ENCODE data around the gene SLC51B. TPM values are rescaled to one million over a fixed set of nuclear protein-coding genes. Genes with fewer than 3 reads are reported as not detected.
"Not testable (repeated sequence)": the region's sequence is repeated elsewhere in the genome, so short reads cannot be mapped to it uniquely, and the experiment has no call there.

The SLC51B gene
- total RNA-seq, 1 experiment from 2014 or later: not detected

DNA sequence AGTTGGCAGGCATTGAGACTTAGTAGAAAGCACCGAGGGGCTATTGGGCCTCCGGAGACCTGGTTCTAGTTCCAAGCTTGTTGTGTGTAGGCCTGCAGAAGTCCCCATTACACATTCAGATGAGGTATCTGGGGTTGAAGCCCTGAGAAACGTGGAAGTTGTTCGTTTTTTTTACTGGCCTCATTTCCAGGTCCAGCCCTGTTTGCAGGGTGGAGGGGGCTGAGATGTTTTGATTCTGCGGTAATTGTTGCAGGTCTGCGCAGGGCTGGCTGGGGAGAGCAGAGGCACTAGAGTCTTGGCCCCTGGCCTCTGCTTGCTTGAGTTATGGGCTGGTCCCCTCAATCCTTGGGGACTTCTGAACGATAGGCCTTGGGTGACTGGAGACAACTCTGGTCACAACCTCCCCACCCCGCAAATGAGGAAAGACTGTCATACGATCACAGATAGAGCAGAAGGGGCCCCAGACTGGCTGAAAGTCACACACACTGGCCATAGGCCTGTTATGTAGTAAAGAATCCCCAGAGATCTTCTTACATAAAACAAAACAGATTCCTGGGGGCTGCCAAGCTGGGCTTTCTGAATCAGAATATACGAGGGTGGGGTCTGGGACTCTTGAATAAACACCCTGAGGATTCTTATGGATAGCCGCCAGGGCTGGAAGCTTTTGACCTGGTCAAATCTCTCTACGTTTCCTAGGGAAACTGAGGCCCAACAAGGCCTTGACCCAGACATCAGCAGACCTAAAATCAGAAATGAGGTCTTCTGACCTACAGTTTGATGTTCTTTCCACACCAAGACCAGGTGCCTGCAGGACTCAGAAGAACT is 47.0 kb downstream of the SLC51B start:
- Histone ChIP-seq H3K27ac (ENCODE audit: low read length) (no peak overlapping the region), H2AFZ (ENCODE audit: low read length) (no peak overlapping the region), H3K27me3 (ENCODE audit: low read length) (no peaks in the 10 kb centered on the region), H3K4me2 (ENCODE audit: low read depth, low read length, poor library complexity, severe bottlenecking) (no peak overlapping the region), H3K36me3 (ENCODE audit: insufficient read depth, low read length) (no peaks in the 10 kb centered on the region), H3K9me2 (replicated peaks; ENCODE audit: insufficient read depth, low read length) (no peaks in the 10 kb centered on the region), H3K4me1 (ENCODE audit: low read length) (no peaks in the 10 kb centered on the region), H3K9me3 (ENCODE audit: low read length) (no peaks in the 10 kb centered on the region), H3K9ac (ENCODE audit: low read length) (no peak overlapping the region), H4K20me1 (ENCODE audit: insufficient read depth, low read depth, low read length) (no peaks in the 10 kb centered on the region), H3K79me2 (ENCODE audit: low read length) (no peaks in the 10 kb centered on the region), H3K4me3 (ENCODE audit: low read length) (no peak overlapping the region)
- DNase-seq: no peak

DNA sequence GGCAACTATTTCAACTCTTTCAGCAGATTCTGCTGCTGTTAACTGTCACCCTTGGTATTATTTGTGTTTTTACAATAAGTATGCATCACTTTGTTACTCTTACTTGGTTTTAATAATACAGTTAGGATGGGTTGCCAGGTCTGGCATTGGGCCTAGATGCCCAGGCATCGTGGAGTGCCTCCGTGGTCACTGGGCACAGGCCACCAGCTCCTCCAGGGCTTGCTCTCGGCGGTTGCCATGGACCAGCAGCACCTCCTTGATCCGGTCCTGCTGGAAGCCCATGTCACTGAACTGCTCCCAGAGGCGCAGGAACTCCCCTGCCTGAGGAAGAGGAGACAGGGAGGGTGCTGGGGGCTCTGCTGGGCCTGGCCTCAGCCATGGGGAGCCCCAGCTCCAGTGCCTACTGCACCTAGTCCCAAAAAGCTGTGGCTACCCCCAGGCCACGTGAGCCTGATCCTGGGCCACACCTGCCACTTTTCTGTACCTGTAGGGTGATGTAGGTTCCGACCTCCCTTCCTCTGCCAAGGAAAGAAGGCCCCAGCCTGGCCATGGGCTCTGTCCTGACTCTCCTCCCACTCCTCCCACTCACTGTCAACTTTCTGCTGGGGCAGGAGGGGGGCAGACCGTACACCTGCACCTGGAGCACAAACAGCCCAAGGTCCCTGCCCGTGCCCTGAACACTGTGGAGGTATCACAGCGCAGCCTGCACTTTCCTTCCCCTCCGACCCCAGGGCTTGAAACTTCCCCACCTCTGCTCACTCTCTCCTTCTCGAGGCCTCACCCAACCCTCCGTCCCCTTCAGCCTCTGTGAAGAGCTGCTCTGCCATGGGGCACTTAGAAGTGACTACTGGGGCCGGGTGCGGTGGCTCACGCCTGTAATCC is 48.0 kb downstream of the SLC51B start:
- no peak overlapping the region for H3K4me2 ChIP-seq (ENCODE audit: low read depth, low read length, poor library complexity, severe bottlenecking)
- no peaks in the 10 kb centered on the region for H3K9me3 ChIP-seq (ENCODE audit: low read length)
- DNase-seq: no peak
- H3K4me3 ChIP-seq (ENCODE audit: low read length): no peak overlapping the region
- no peaks in the 10 kb centered on the region for H4K20me1 ChIP-seq (ENCODE audit: insufficient read depth, low read depth, low read length)
- H3K79me2 ChIP-seq (ENCODE audit: low read length): no peaks in the 10 kb centered on the region
- no peaks in the 10 kb centered on the region for H3K27me3 ChIP-seq (ENCODE audit: low read length)
- H3K9ac ChIP-seq (ENCODE audit: low read length): no peak overlapping the region
- H3K36me3 ChIP-seq (ENCODE audit: insufficient read depth, low read length): no peaks in the 10 kb centered on the region
- no peak overlapping the region for H3K27ac ChIP-seq (ENCODE audit: low read length)
- no peaks in the 10 kb centered on the region for H3K9me2 ChIP-seq (replicated peaks; ENCODE audit: insufficient read depth, low read length)
- H3K4me1 ChIP-seq (ENCODE audit: low read length): no peaks in the 10 kb centered on the region
- no peak overlapping the region for H2AFZ ChIP-seq (ENCODE audit: low read length)

DNA sequence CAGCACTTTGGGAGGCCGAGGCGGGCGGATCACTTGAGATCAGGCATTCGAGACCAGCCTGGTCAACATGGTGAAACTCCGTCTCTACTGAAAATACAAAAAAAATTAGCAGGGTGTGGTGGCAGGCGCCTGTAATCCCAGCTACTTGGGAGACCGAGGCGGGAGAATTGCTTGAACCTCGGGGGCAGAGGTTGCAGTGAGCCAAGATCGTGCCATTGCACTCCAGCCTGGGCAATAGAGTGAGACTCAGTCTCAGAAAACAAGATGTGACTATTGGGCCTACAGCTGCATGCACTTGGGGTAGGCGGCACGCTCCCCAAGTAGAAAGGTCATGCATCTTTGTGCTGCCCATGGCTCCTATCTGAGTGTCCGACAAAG is 48.6 kb downstream of the SLC51B start:
- not testable (repeated sequence) for H3K9ac ChIP-seq (ENCODE audit: low read length); H3K4me3 ChIP-seq (ENCODE audit: low read length); H4K20me1 ChIP-seq (ENCODE audit: insufficient read depth, low read depth, low read length); H3K4me1 ChIP-seq (ENCODE audit: low read length); DNase-seq; H3K9me2 ChIP-seq (replicated peaks; ENCODE audit: insufficient read depth, low read length); H3K27ac ChIP-seq (ENCODE audit: low read length); H3K9me3 ChIP-seq (ENCODE audit: low read length); H3K36me3 ChIP-seq (ENCODE audit: insufficient read depth, low read length); H3K4me2 ChIP-seq (ENCODE audit: low read depth, low read length, poor library complexity, severe bottlenecking); H3K27me3 ChIP-seq (ENCODE audit: low read length); H2AFZ ChIP-seq (ENCODE audit: low read length); H3K79me2 ChIP-seq (ENCODE audit: low read length)

DNA sequence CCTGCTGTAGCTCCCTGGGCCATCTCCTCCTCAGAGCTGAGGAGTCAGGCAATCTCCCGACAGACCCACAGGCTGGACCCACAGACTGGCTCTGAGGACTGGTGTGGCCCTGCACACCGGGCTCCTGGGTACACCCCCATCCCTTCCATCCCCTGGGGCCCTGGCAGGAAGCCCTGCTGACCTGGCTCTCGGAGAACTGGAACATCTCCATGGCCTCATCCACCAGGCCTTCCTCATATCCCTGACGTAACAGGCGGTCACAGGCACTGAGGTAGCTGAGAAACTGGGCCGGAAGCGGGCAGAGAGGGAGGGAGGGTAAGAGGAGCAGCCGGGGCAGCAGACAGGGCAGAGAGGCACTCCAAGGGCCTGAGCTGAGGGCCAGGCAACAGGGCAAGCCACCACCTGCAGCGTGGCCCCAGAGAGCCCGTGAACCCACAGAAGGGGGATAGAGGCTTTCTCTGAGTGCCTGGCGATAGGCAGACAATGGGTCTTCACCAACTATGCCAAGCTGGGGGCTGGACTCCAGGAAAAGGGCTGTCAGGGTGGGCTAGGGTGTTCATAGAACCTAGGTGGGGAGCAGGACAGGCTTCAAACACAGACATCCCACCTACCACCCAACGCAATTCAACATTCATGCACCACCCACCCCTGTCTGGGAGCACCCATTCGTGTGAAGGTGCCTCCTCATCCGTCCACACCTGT is 49.3 kb downstream of the SLC51B start:
- no peaks in the 10 kb centered on the region for H3K9me2 ChIP-seq (replicated peaks; ENCODE audit: insufficient read depth, low read length)
- no peak overlapping the region for H3K27ac ChIP-seq (ENCODE audit: low read length)
- H3K4me1 ChIP-seq (ENCODE audit: low read length): no peaks in the 10 kb centered on the region
- no peak overlapping the region for H3K9ac ChIP-seq (ENCODE audit: low read length)
- no peak overlapping the region for H3K4me2 ChIP-seq (ENCODE audit: low read depth, low read length, poor library complexity, severe bottlenecking)
- no peaks in the 10 kb centered on the region for H3K27me3 ChIP-seq (ENCODE audit: low read length)
- no peak for DNase-seq
- H2AFZ ChIP-seq (ENCODE audit: low read length): no peak overlapping the region
- no peaks in the 10 kb centered on the region for H3K9me3 ChIP-seq (ENCODE audit: low read length)
- no peaks in the 10 kb centered on the region for H4K20me1 ChIP-seq (ENCODE audit: insufficient read depth, low read depth, low read length)
- H3K79me2 ChIP-seq (ENCODE audit: low read length): no peaks in the 10 kb centered on the region
- H3K4me3 ChIP-seq (ENCODE audit: low read length): no peak overlapping the region
- H3K36me3 ChIP-seq (ENCODE audit: insufficient read depth, low read length): peaks cover 1% of the 10 kb centered on the region

DNA sequence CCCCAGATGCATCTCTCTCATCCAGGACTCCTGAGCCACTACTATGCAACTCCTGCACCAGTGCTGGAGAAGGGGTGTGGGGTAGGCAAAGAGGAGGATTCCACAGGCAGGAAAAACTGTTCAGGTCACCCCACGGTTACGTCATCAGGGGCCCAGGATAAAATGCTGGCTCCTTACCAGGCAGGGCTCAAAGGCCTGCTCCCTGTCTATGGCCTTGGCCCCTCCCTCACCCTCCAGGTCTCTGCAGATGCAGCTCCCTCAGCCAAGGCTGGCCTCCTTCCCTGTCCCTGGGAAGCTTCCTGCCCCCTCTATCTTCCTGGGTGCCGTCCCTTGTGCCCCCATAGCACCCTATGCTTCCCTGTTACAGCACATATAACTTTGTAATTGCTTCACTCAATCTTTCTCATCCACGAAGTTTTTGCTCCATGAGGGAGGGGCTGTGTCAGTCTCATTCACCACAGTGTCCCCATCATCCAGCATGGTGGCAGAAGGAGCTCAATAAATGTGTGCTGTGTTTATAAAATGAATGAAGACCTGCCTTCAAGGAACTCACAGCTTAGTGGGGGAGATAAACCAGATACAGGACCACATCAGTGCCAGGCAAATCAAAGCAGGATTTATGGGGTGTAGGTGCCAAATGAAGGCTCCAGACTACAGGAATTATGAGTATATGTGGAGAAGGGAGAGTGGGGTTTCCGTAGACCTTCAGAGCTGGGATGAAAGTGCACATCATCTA is 50.0 kb downstream of the SLC51B start:
- Histone ChIP-seq H3K27me3 (ENCODE audit: low read length) (no peaks in the 10 kb centered on the region), H3K27ac (ENCODE audit: low read length) (no peak overlapping the region), H4K20me1 (ENCODE audit: insufficient read depth, low read depth, low read length) (no peaks in the 10 kb centered on the region), H3K9me3 (ENCODE audit: low read length) (no peaks in the 10 kb centered on the region), H2AFZ (ENCODE audit: low read length) (no peak overlapping the region), H3K9me2 (replicated peaks; ENCODE audit: insufficient read depth, low read length) (no peaks in the 10 kb centered on the region), H3K9ac (ENCODE audit: low read length) (no peak overlapping the region), H3K36me3 (ENCODE audit: insufficient read depth, low read length) (peaks cover 3% of the 10 kb centered on the region), H3K79me2 (ENCODE audit: low read length) (no peaks in the 10 kb centered on the region), H3K4me3 (ENCODE audit: low read length) (no peak overlapping the region), H3K4me1 (ENCODE audit: low read length) (no peaks in the 10 kb centered on the region), H3K4me2 (ENCODE audit: low read depth, low read length, poor library complexity, severe bottlenecking) (no peak overlapping the region)
- DNase-seq: no peak

DNA sequence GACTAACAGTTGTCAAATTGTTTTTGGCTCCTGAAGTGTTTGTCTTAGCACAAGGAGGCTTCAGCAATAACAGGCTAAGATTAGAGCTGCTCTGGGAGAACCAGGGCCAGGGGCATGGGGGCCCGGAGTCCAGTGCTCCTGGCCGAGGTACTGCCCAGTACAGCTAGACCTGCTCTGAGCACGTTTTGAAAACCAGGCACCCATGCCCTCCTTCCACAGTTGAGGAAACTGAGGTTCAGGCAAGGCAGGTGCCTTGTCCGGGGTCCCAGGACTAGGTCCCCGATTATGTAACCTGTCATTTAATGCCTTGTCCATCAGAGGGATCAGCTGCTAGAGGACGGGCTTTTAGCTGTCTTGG is 50.5 kb downstream of the SLC51B start:
- DNase-seq: no peak

DNA sequence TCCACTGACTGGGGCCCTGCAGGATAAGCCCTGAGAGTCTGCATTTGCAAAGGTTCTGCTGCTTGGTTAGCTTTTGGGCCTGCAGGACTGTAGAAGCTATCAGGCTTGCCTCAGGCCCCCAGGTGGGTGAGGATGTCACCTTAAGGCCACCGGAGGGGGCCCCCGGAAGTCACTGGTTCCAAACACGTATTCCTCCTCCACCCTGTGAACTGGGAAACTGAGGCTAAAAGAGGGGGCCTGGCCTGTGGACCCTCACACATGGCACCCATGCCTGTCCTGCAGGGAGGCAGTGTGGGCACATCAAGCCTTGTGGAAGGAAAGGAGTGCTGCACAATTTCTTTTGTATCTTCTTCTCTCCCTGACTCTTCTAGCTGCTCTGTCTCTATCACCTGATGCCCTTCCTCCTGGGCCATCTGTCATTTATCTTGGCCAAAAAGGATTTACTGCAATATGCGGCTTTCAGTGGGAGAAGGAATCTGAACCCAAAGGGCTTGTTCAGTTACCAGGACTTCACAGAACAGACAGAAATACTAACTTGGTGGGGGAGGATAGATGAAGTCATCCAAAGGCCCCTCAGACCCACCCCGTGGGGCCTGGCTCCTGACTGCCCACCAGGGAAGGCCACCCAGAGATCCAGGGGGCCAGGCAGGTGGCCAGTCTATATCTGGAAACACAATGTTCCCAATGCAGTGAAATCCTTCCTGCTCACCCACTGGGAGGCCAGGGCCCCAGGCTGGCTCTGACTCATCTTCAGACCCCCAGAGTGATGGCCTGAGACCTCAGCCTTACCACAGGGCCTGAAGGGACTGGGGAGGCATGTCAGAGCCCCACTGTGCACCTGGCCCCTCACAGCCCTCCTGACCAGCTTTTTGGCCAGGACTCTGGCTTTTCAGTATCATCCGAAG is 51.5 kb downstream of the SLC51B start:
- peaks cover 11% of the 10 kb centered on the region for H3K36me3 ChIP-seq (ENCODE audit: insufficient read depth, low read length)
- no peaks in the 10 kb centered on the region for H3K4me1 ChIP-seq (ENCODE audit: low read length)
- no peaks in the 10 kb centered on the region for H4K20me1 ChIP-seq (ENCODE audit: insufficient read depth, low read depth, low read length)
- H3K79me2 ChIP-seq (ENCODE audit: low read length): no peaks in the 10 kb centered on the region
- no peak for DNase-seq
- H3K9me2 ChIP-seq (replicated peaks; ENCODE audit: insufficient read depth, low read length): no peaks in the 10 kb centered on the region
- H3K27ac ChIP-seq (ENCODE audit: low read length): no peak overlapping the region
- H3K4me3 ChIP-seq (ENCODE audit: low read length): no peak overlapping the region
- no peak overlapping the region for H3K9ac ChIP-seq (ENCODE audit: low read length)
- H3K4me2 ChIP-seq (ENCODE audit: low read depth, low read length, poor library complexity, severe bottlenecking): no peak overlapping the region
- no peak overlapping the region for H2AFZ ChIP-seq (ENCODE audit: low read length)
- H3K9me3 ChIP-seq (ENCODE audit: low read length): no peaks in the 10 kb centered on the region
- no peaks in the 10 kb centered on the region for H3K27me3 ChIP-seq (ENCODE audit: low read length)

More for the DNA sequence above, 50.5 kb downstream of the SLC51B start:
- Histone ChIP-seq H3K36me3 (ENCODE audit: insufficient read depth, low read length) (peaks cover 4% of the 10 kb centered on the region), H3K9me3 (ENCODE audit: low read length) (no peaks in the 10 kb centered on the region), H3K9me2 (replicated peaks; ENCODE audit: insufficient read depth, low read length) (no peaks in the 10 kb centered on the region), H3K4me1 (ENCODE audit: low read length) (no peaks in the 10 kb centered on the region), H3K79me2 (ENCODE audit: low read length) (no peaks in the 10 kb centered on the region), H3K27ac (ENCODE audit: low read length) (no peak overlapping the region), H3K27me3 (ENCODE audit: low read length) (no peaks in the 10 kb centered on the region), H3K4me3 (ENCODE audit: low read length) (no peak overlapping the region), H3K9ac (ENCODE audit: low read length) (no peak overlapping the region), H3K4me2 (ENCODE audit: low read depth, low read length, poor library complexity, severe bottlenecking) (no peak overlapping the region), H2AFZ (ENCODE audit: low read length) (no peak overlapping the region), H4K20me1 (ENCODE audit: insufficient read depth, low read depth, low read length) (no peaks in the 10 kb centered on the region)

All from Karpas-422 (cell line).